Endothelial cell of hepatic sinusoid (primary cell): ENCODE data around the gene TMCO6.

ENCODE experiments used
- in situ Hi-C: cut with HindIII; loops from 2 replicates; pipeline ENCODE4 v1.10.0; 2017; ENCODE audit warnings: low sequenced_read_pairs

TMCO6 gene

GRCh38 chr5:140672455-140673186 is 33.4 kb downstream of the TMCO6 start:
- in situ Hi-C loops, result no loop called here

- in situ Hi-C loops, result no loop called here
Observed at GRCh38 chr5:140673187-140673976, 34.1 kb downstream of the TMCO6 start, which contains the start of gene DND1. Gene DND1, minus strand, starts transcription at chr5:140673576. Its CDS starts 34 bp downstream, at chr5:140673542.

GRCh38 chr5:140674211-140674610 is 35.0 kb downstream of the TMCO6 start:
- in situ Hi-C loops, result no loop called here

- in situ Hi-C loops, result loop anchor here (5.0 kb wide), 1 partner anchor 47 kb away; no protein-coding TSS in a partner anchor
Observed at GRCh38 chr5:140674629-140675028, 35.4 kb downstream of the TMCO6 start.

- in situ Hi-C loops, result loop anchor here (5.0 kb wide), 1 partner anchor 51 kb away; no protein-coding TSS in a partner anchor
Observed at GRCh38 chr5:140677947-140678346, 38.7 kb downstream of the TMCO6 start.

- in situ Hi-C loops, result loop anchor here (5.0 kb wide), 1 partner anchor 52 kb away; no protein-coding TSS in a partner anchor
Observed at GRCh38 chr5:140678993-140679392, 39.7 kb downstream of the TMCO6 start.

- in situ Hi-C loops, result no loop called here
Observed at GRCh38 chr5:140690376-140690932, 51.2 kb downstream of the TMCO6 start.

GRCh38 chr5:140690941-140691924 is 52.0 kb downstream of the TMCO6 start, which contains the start of the genes HARS1 and HARS2:
Gene HARS1, minus strand, starts transcription at chr5:140691370. Its CDS starts 66 bp downstream, at chr5:140691304.
Gene HARS2, plus strand, starts transcription at chr5:140691455. Its CDS starts 194 bp downstream, at chr5:140691649.
- in situ Hi-C loops, result no loop called here

GRCh38 chr5:140694276-140694675 is 55.0 kb downstream of the TMCO6 start:
- in situ Hi-C loops, result no loop called here
